Measurements from ENCODE around the gene KCNQ1. TPM values are rescaled to one million over a fixed set of nuclear protein-coding genes. Genes with fewer than 3 reads are reported as not detected.
A peak's percentile ranks its signal among the peaks of the same experiment; 100 is the strongest.

KCNQ1 gene
- total RNA-seq, 4 donors from 2014 or later, result 0.89 to 2.2 (median 1.3) TPM

GRCh38 chr11:2397005-2397404 is 47.8 kb upstream of the KCNQ1 start:
- Histone ChIP-seq H3K27me3 (no peaks in the 10 kb centered on the region), H3K9me3 (no peaks in the 10 kb centered on the region), H3K27ac (no peak overlapping the region), H3K4me3 (no peak overlapping the region), H3K36me3 (peaks cover 59% of the 10 kb centered on the region), H3K4me1 (peaks cover 42% of the 10 kb centered on the region)
- TF ChIP-seq CTCF (IDR thresholded peaks at IDR 0.05) (no peak), EP300 (IDR thresholded peaks at IDR 0.05) (no peak), POLR2A (IDR thresholded peaks at IDR 0.05) (no peak), POLR2AphosphoS5 (IDR thresholded peaks at IDR 0.05) (no peak)
- 98% methylated on average over 10 of the region's 12 CpGs for WGBS
- DNase-seq (ENCODE audit: low spot score in 2 of 2), result no peak

GRCh38 chr11:2398664-2399355 is 46.0 kb upstream of the KCNQ1 start:
- Histone ChIP-seq H3K27ac (peak overlapping the region; percentile 93), H3K9me3 (no peaks in the 10 kb centered on the region), H3K36me3 (peaks cover 59% of the 10 kb centered on the region), H3K4me1 (peaks cover 30% of the 10 kb centered on the region), H3K27me3 (no peaks in the 10 kb centered on the region), H3K4me3 (peak overlapping the region; percentile 91)
- no peak for DNase-seq (ENCODE audit: low spot score in 2 of 2)
- TF ChIP-seq POLR2A (IDR thresholded peaks at IDR 0.05) (no peak), EP300 (IDR thresholded peaks at IDR 0.05) (no peak), POLR2AphosphoS5 (IDR thresholded peaks at IDR 0.05) (no peak), CTCF (IDR thresholded peaks at IDR 0.05) (no peak)
- 54% methylated on average over 7 of the region's 7 CpGs for WGBS

DNA sequence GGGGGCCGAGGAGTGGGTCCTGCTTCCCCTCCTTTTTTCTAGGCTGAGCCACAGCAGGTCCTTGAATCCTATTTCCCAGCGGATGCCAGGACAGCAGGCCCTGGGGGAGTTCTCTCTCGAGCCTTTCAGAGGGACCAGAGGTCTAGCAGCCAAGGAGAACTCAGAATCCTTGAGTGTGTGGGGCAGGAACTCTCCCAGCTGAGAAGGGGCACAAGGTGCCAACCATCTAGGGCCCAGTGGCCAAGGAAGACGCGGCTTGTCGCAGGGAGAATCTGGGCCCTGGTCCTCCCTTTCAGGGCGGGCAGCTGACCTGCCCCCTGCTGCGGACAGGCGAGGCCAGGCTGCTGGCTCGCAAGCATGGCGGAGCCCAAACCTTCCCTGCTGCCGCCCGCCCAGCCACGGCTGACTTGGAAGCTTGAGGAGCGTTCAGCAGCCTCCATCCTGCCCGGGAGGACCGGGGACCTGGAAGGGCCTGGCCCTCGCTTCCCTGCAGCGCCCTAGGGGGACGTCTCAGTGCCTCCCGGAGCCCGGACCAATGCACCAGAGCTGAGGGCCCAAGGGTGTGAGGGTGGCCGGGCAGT is 45.2 kb upstream of the KCNQ1 start:
- 18% methylated on average over 4 of the region's 23 CpGs for WGBS
- TF ChIP-seq POLR2AphosphoS5 (IDR thresholded peaks at IDR 0.05) (no peak), CTCF (IDR thresholded peaks at IDR 0.05) (no peak), POLR2A (IDR thresholded peaks at IDR 0.05) (no peak), EP300 (IDR thresholded peaks at IDR 0.05) (no peak)
- Histone ChIP-seq H3K4me3 (peak overlapping the region; percentile 91), H3K4me1 (peaks cover 30% of the 10 kb centered on the region), H3K27me3 (no peaks in the 10 kb centered on the region), H3K27ac (peak overlapping the region; percentile 93), H3K9me3 (no peaks in the 10 kb centered on the region), H3K36me3 (peaks cover 59% of the 10 kb centered on the region)
- DNase-seq (ENCODE audit: low spot score in 2 of 2), result no peak

GRCh38 chr11:2400069-2400761 is 44.6 kb upstream of the KCNQ1 start, which contains the start of gene TSSC4:
Gene TSSC4, plus strand, starts transcription at chr11:2400750. Its CDS starts 1,884 bp downstream, at chr11:2402634.
- WGBS, result under 1% methylated on average over 44 of the region's 66 CpGs
- peaks cover 30% of the 10 kb centered on the region for H3K4me1 ChIP-seq
- no peaks in the 10 kb centered on the region for H3K9me3 ChIP-seq
- DNase-seq (ENCODE audit: low spot score in 2 of 2), result peak; percentile 100
- peak within 1 kb of the TSS; percentile 93 for H3K27ac ChIP-seq
- H3K27me3 ChIP-seq, result no peaks in the 10 kb centered on the region
- H3K36me3 ChIP-seq, result peaks cover 53% of the 10 kb centered on the region
- peak; percentile 84 to 100 (median 90) for TF ChIP-seq POLR2AphosphoS5 (IDR thresholded peaks at IDR 0.05)
- peak; percentile 94 to 99 for TF ChIP-seq CTCF (IDR thresholded peaks at IDR 0.05)
- peak in 1 of 2 donors; percentile 79 for TF ChIP-seq POLR2A (IDR thresholded peaks at IDR 0.05)
- no peak for TF ChIP-seq EP300 (IDR thresholded peaks at IDR 0.05)
- peak within 1 kb of the TSS; percentile 91 for H3K4me3 ChIP-seq
